Tibial artery (tissue), 4 donors: ENCODE data around the gene IQGAP2.

Source experiments
- DNase-seq, 2 donors: peaks; one replicate each; pipeline ENCODE4 v3.0.0-alpha.2; 2019
- H3K27ac ChIP-seq, 2 donors: fragments of 200-600 bp; sonication (generic) in 1 of 2; 1 replicate in 1 of 2; 2 replicates in 1 of 2; pipeline ENCODE4 v1.5.1; 2018 to 2019; ENCODE audit warnings: mild to moderate bottlenecking in 1 of 2
- H3K27me3 ChIP-seq, 2 donors: fragments of 200-600 bp; sonication (generic) in 1 of 2; one replicate each; pipeline versions ENCODE4 v1.5.1 to v1.6.0; 2016 to 2019
- H3K36me3 ChIP-seq, 3 donors: fragments of 200-600 bp; sonication (generic) in 2 of 3; one replicate each; pipeline ENCODE4 v1.5.1; 2016 to 2019; ENCODE audit warnings: mild to moderate bottlenecking in 2 of 3
- H3K4me1 ChIP-seq, 4 donors: fragments of 200-600 bp; sonication (generic) in 2 of 4; 1 replicate in 3 of 4; 2 replicates in 1 of 4; pipeline ENCODE4 v1.5.1; 2016 to 2019
- H3K4me3 ChIP-seq, 2 donors: fragments of 200-600 bp; sonication (generic) in 1 of 2; 1 replicate in 1 of 2; 2 replicates in 1 of 2; pipeline ENCODE4 v1.5.1; 2018 to 2019; ENCODE audit warnings: mild to moderate bottlenecking in 2 of 2
- H3K9me3 ChIP-seq, 3 donors: fragments of 200-600 bp; sonication (generic) in 1 of 3; one replicate each; pipeline ENCODE4 v1.5.1; 2016 to 2019
- intact Hi-C: fragments of 100-400 bp; cut with DNase I; formaldehyde crosslinking; loops from one replicate; pipeline ENCODE4 v1.15.0; 2023; ENCODE audit warnings: low total_unique reads
- TF ChIP-seq, protein P1 (sequence below), 2 experiments: fragments of 200-600 bp in 1 of 2; fragments of 450-650 bp in 1 of 2; IDR thresholded peaks; one replicate each; pipeline ENCODE4 v1.5.1; 2017 to 2019; ENCODE audit warnings: antibody characterized with exemption in 2 of 2, mild to moderate bottlenecking in 1 of 2, moderate library complexity in 1 of 2

Gene IQGAP2

DNA sequence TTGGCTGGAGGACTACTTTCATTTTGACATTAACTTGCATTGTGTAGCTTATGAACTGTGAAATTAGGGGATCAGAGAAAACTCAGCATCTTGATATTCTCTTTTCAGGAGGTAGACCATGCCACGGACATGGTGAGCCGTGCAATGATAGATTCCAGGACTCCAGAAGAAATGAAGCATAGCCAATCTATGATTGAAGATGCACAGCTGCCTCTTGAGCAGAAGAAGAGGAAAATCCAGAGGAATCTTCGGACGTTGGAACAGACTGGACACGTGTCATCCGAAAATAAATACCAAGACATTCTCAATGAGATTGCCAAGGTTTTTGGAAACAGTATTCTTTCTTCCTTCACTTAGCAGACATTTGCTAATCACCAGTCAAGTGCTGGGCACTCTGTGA is 292.3 kb downstream of the IQGAP2 start:
- TF ChIP-seq, protein P1, sequence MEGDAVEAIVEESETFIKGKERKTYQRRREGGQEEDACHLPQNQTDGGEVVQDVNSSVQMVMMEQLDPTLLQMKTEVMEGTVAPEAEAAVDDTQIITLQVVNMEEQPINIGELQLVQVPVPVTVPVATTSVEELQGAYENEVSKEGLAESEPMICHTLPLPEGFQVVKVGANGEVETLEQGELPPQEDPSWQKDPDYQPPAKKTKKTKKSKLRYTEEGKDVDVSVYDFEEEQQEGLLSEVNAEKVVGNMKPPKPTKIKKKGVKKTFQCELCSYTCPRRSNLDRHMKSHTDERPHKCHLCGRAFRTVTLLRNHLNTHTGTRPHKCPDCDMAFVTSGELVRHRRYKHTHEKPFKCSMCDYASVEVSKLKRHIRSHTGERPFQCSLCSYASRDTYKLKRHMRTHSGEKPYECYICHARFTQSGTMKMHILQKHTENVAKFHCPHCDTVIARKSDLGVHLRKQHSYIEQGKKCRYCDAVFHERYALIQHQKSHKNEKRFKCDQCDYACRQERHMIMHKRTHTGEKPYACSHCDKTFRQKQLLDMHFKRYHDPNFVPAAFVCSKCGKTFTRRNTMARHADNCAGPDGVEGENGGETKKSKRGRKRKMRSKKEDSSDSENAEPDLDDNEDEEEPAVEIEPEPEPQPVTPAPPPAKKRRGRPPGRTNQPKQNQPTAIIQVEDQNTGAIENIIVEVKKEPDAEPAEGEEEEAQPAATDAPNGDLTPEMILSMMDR (IDR thresholded peaks at IDR 0.05): no peak
- Histone ChIP-seq H3K4me1 (peaks cover 0 to 24% (median 0%) of the 10 kb centered on the region in 4 donors), H3K27ac (peak overlapping the region in 1 of 2 donors; percentile 48), H3K9me3 (no peaks in the 10 kb centered on the region), H3K36me3 (no peaks in the 10 kb centered on the region), H3K4me3 (no peak overlapping the region), H3K27me3 (no peaks in the 10 kb centered on the region)
- no peak for DNase-seq
- intact Hi-C loops: no loop called here

DNA sequence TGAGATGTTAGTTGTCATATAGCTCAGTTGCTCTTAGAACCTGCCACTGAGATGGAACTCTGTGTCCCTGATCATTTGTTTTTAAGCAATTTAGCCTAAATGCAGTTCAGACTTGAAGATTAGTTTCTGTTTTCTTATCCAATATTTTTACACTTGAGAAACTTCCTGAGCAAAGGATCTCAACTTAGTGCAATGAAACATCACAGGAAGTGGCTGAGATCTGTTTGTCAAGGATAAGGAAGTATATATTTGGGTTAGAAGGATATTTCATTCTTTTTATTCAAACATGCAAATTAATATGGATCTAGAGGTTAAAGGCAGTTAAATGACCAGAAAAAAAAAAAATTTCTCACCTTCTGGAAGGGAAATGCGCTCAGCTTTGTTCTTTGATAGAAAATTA is 293.2 kb downstream of the IQGAP2 start:
- H3K27ac ChIP-seq: peak overlapping the region in 1 of 2 donors; percentile 48

DNA sequence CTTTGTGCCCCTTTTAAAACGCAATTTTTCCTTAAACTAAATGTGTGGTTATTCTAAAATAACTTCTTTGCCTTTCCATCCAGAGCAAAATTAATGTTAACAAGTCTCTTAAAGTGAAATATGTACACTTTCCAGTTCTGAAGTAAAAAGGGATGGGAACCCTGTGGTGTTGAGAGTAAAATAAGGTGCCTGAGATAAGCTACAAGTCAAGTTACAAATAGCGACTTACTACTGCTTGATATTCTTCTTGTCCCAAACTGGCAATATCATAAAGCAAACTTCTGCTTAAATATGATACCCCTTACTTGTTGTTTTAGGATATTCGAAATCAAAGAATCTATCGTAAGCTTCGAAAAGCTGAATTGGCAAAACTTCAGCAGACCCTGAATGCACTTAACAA is 294.6 kb downstream of the IQGAP2 start:
- intact Hi-C loops: no loop called here
- TF ChIP-seq, protein P1 (IDR thresholded peaks at IDR 0.05): no peak
- Histone ChIP-seq H3K4me3 (no peak overlapping the region), H3K36me3 (no peaks in the 10 kb centered on the region), H3K27me3 (no peaks in the 10 kb centered on the region), H3K9me3 (no peaks in the 10 kb centered on the region), H3K4me1 (peaks cover 0 to 22% (median 3%) of the 10 kb centered on the region in 4 donors), H3K27ac (peak overlapping the region in 1 of 2 donors; percentile 12)
- no peak for DNase-seq

More for the DNA sequence above, 293.2 kb downstream of the IQGAP2 start:
- Histone ChIP-seq H3K4me3 (no peak overlapping the region), H3K27me3 (no peaks in the 10 kb centered on the region), H3K4me1 (peaks cover 0 to 22% (median 1%) of the 10 kb centered on the region in 4 donors), H3K9me3 (no peaks in the 10 kb centered on the region), H3K36me3 (no peaks in the 10 kb centered on the region)
- intact Hi-C loops: no loop called here
- TF ChIP-seq, protein P1 (IDR thresholded peaks at IDR 0.05): no peak
- DNase-seq: no peak

DNA sequence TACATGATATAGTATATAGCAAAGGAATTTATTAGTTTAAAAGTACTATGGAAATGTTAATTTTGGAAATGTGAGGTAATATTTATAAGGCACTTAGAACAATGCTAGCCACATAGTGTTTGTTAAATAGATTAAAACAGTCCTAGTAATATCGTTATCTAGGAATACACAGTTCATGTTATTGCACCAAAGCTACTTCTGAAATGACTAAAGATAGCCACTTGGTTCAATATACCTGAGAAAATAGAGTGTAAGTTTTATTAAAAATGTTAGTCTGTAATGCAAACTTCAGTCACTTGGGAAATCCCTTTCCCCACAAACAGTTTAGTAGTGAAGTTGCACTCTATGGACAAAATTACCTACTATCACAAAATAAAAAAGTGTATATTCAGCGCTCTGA is 297.5 kb downstream of the IQGAP2 start:
- TF ChIP-seq, protein P1 (IDR thresholded peaks at IDR 0.05): no peak
- no peak for DNase-seq
- Histone ChIP-seq H3K4me1 (peaks cover 0 to 22% (median 3%) of the 10 kb centered on the region in 4 donors), H3K36me3 (no peaks in the 10 kb centered on the region), H3K4me3 (no peak overlapping the region), H3K27ac (no peak overlapping the region), H3K27me3 (no peaks in the 10 kb centered on the region), H3K9me3 (no peaks in the 10 kb centered on the region)
- intact Hi-C loops: no loop called here

DNA sequence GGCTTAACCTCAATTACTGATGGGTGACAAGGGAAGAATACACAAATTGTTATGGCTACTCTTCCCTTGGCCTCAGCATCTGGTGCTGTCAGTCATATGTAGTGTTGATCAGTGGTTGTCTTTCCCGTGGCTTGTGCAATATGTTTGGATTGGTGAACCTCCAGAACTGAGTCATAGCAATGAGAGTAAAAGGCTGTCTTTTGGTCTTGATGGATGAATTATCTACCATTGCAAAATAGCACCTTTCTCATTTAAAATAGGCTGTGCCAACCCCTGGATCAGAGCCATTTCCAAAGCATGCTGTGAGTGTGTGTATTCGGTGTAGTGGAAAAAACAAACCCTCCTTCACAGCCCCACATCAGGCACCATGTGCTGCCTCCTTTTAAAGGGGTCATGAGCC is 298.2 kb downstream of the IQGAP2 start:
- Histone ChIP-seq H3K27ac (peak overlapping the region in 1 of 2 donors; percentile 20), H3K36me3 (no peaks in the 10 kb centered on the region), H3K4me3 (no peak overlapping the region), H3K27me3 (no peaks in the 10 kb centered on the region), H3K9me3 (no peaks in the 10 kb centered on the region), H3K4me1 (peaks cover 0 to 15% (median 3%) of the 10 kb centered on the region in 4 donors)
- intact Hi-C loops: no loop called here
- TF ChIP-seq, protein P1 (IDR thresholded peaks at IDR 0.05): no peak
- DNase-seq: peak; percentile 65 to 73

DNA sequence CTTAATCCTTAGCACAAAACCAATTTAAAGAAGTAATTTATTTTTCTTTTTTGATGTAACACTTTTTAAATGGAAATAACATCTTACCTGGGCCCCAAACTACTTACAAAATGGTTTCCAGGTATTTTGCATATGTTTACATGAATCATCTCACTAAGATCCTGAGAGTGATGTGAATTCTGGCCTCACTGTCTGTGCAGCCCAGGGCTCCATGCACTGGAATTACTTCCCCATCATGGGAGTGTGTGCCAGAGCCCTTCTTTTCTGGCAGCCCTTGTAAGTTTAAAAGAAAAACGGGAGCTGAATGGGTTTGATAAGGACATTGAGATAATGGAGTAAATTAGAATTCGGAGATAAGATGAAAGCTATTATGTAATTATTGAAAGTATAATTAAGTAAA is 300.6 kb downstream of the IQGAP2 start:
- TF ChIP-seq, protein P1 (IDR thresholded peaks at IDR 0.05): no peak
- no peaks in the 10 kb centered on the region for H3K9me3 ChIP-seq
- no peaks in the 10 kb centered on the region for H3K36me3 ChIP-seq

More for the DNA sequence above, 300.6 kb downstream of the IQGAP2 start:
- no peaks in the 10 kb centered on the region for H3K27me3 ChIP-seq
- intact Hi-C loops: no loop called here
- no peak for DNase-seq
- no peak overlapping the region for H3K4me3 ChIP-seq
- H3K27ac ChIP-seq: no peak overlapping the region
- H3K4me1 ChIP-seq: peaks cover 0 to 12% (median 3%) of the 10 kb centered on the region in 4 donors
